ENCODE data around the gene IER3. TPM values are rescaled to one million over a fixed set of nuclear protein-coding genes. Genes with fewer than 3 reads are reported as not detected.

IER3 gene
- total and polyA plus RNA-seq, 2 of the 13 experiments (the other 11 are each of a cell fraction or from before 2014, with no cell fraction given), result 51.1 to 131 TPM

- TF ChIP-seq ZNF512 (CRISPR knock-in tag; IDR thresholded peaks at IDR 0.05), result no peak
- TF ChIP-seq ETS1 (CRISPR knock-in tag; IDR thresholded peaks at IDR 0.05), result no peak
- TF ChIP-seq GATAD2A (CRISPR knock-in tag; IDR thresholded peaks at IDR 0.05), result peak; percentile 33
- TF ChIP-seq SIN3B (IDR thresholded peaks at IDR 0.05; ENCODE audit: low read length), result no peak
- TF ChIP-seq ATF6 (CRISPR knock-in tag; conservative IDR thresholded peaks at IDR 0.05), result no peak
- TF ChIP-seq, protein P1, sequence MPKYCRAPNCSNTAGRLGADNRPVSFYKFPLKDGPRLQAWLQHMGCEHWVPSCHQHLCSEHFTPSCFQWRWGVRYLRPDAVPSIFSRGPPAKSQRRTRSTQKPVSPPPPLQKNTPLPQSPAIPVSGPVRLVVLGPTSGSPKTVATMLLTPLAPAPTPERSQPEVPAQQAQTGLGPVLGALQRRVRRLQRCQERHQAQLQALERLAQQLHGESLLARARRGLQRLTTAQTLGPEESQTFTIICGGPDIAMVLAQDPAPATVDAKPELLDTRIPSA (CRISPR knock-in tag; IDR thresholded peaks at IDR 0.05; ENCODE audit: borderline replicate concordance), result no peak
- TF ChIP-seq ESRRA (CRISPR knock-in tag; IDR thresholded peaks at IDR 0.05; ENCODE audit: low read depth), result no peak
- TF ChIP-seq GTF3A (CRISPR knock-in tag; conservative IDR thresholded peaks at IDR 0.05), result no peak
- TF ChIP-seq ZMAT5 (CRISPR knock-in tag; IDR thresholded peaks at IDR 0.05; ENCODE audit: borderline replicate concordance, low read depth), result no peak
- peak; percentile 72; the same call in 1 of the 2 replicates for TF ChIP-seq MED13 (CRISPR knock-in tag; IDR thresholded peaks at IDR 0.05)
- no peak for TF ChIP-seq ATF7 (IDR thresholded peaks at IDR 0.05)
- no peak for TF ChIP-seq ATF7 (CRISPR knock-in tag; IDR thresholded peaks at IDR 0.05)
- no peak for TF ChIP-seq ZFP1 (CRISPR knock-in tag; IDR thresholded peaks at IDR 0.05)
- TF ChIP-seq ISX (CRISPR knock-in tag; conservative IDR thresholded peaks at IDR 0.05), result no peak
- TF ChIP-seq, protein P2, sequence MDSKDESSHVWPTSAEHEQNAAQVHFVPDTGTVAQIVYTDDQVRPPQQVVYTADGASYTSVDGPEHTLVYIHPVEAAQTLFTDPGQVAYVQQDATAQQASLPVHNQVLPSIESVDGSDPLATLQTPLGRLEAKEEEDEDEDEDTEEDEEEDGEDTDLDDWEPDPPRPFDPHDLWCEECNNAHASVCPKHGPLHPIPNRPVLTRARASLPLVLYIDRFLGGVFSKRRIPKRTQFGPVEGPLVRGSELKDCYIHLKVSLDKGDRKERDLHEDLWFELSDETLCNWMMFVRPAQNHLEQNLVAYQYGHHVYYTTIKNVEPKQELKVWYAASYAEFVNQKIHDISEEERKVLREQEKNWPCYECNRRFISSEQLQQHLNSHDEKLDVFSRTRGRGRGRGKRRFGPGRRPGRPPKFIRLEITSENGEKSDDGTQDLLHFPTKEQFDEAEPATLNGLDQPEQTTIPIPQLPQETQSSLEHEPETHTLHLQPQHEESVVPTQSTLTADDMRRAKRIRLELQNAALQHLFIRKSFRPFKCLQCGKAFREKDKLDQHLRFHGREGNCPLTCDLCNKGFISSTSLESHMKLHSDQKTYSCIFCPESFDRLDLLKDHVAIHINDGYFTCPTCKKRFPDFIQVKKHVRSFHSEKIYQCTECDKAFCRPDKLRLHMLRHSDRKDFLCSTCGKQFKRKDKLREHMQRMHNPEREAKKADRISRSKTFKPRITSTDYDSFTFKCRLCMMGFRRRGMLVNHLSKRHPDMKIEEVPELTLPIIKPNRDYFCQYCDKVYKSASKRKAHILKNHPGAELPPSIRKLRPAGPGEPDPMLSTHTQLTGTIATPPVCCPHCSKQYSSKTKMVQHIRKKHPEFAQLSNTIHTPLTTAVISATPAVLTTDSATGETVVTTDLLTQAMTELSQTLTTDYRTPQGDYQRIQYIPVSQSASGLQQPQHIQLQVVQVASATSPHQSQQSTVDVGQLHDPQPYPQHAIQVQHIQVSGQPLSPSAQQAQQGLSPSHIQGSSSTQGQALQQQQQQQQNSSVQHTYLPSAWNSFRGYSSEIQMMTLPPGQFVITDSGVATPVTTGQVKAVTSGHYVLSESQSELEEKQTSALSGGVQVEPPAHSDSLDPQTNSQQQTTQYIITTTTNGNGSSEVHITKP (CRISPR knock-in tag; IDR thresholded peaks at IDR 0.05; ENCODE audit: low read depth), result no peak; the same call in 1 of the 2 replicates
- TF ChIP-seq ZNF660 (CRISPR knock-in tag; IDR thresholded peaks at IDR 0.05; ENCODE audit: borderline replicate concordance, low read depth), result no peak
- TF ChIP-seq BHLHE40 (IDR thresholded peaks at IDR 0.05; ENCODE audit: low read length), result peak; percentile 51
- TF ChIP-seq ARHGAP35 (CRISPR knock-in tag; IDR thresholded peaks at IDR 0.05; ENCODE audit: borderline replicate concordance), result no peak
These were observed 24.3 kb downstream of the IER3 start, which contains the start of gene TUBB (continued) for GRCh38 chr6:30719791-30720737.
